Astrocyte (in vitro differentiated cells and primary cell): Measurements from ENCODE around the gene APH1A. TPM values are rescaled to one million over a fixed set of nuclear protein-coding genes. Genes with fewer than 3 reads are reported as not detected.

Experiments used
- DNase-seq: peaks from one replicate; pipeline ENCODE4 v3.0.0-alpha.2; 2010; ENCODE audit warnings: low read depth
- FAIRE-seq: peaks from 2 replicates; lab custom pipeline; 2011; peaks lifted over from hg19 to GRCh38; lab: Jason Lieb, UNC
- H2AFZ ChIP-seq: 2 replicates; pipeline ENCODE4 v1.6.0; 2012; ENCODE audit warnings: low read depth, low read length, inconsistent platforms
- H3K27ac ChIP-seq: 2 replicates; pipeline ENCODE4 v1.5.1; 2011; ENCODE audit warnings: low read depth, low read length, inconsistent platforms
- H3K27me3 ChIP-seq: 2 replicates; pipeline ENCODE4 v1.6.0; 2011; ENCODE audit warnings: low read length, inconsistent platforms; ENCODE audit not compliant: insufficient read depth
- H3K36me3 ChIP-seq: 2 replicates; pipeline ENCODE4 v1.5.1; 2011; ENCODE audit warnings: low read length, inconsistent platforms; ENCODE audit not compliant: insufficient read depth
- H3K4me1 ChIP-seq: 2 replicates; pipeline ENCODE4 v1.5.1; 2011; ENCODE audit warnings: low read length, inconsistent platforms; ENCODE audit not compliant: insufficient read depth
- H3K4me2 ChIP-seq: 2 replicates; pipeline ENCODE4 v1.6.0; 2012; ENCODE audit warnings: low read length, inconsistent platforms
- H3K4me3 ChIP-seq: 2 replicates; pipeline ENCODE4 v1.5.1; 2011; ENCODE audit warnings: low read depth, mild to moderate bottlenecking, low read length, inconsistent platforms; ENCODE audit not compliant: insufficient read depth
- H3K79me2 ChIP-seq: 2 replicates; pipeline ENCODE4 v1.6.0; 2012; ENCODE audit warnings: mild to moderate bottlenecking, low read length, inconsistent platforms; ENCODE audit not compliant: insufficient read depth
- H3K9ac ChIP-seq: 2 replicates; pipeline ENCODE4 v1.6.0; 2012; ENCODE audit warnings: mild to moderate bottlenecking, low read length, inconsistent platforms
- H3K9me3 ChIP-seq: 2 replicates; pipeline ENCODE4 v1.5.1; 2012; ENCODE audit warnings: low read depth, mild to moderate bottlenecking, low read length, inconsistent platforms; ENCODE audit not compliant: insufficient read depth
- H4K20me1 ChIP-seq: 2 replicates; pipeline ENCODE4 v1.6.0; 2012; ENCODE audit warnings: low read length, inconsistent platforms; ENCODE audit not compliant: insufficient read depth
- H3K27ac Mint-ChIP-seq: one replicate; pipeline ENCODE4 v1.8.0; 2021; ENCODE audit warnings: mild to moderate bottlenecking, mixed read lengths; ENCODE audit not compliant: unreplicated experiment
- H3K27me3 Mint-ChIP-seq: one replicate; pipeline ENCODE4 v1.8.0; 2021; ENCODE audit warnings: low read depth, mixed read lengths; ENCODE audit not compliant: unreplicated experiment
- H3K36me3 Mint-ChIP-seq: one replicate; pipeline ENCODE4 v1.8.0; 2021; ENCODE audit warnings: low read depth, mixed read lengths; ENCODE audit not compliant: unreplicated experiment
- H3K4me1 Mint-ChIP-seq: one replicate; pipeline ENCODE4 v1.8.0; 2021; ENCODE audit warnings: low read depth, mixed read lengths; ENCODE audit not compliant: unreplicated experiment
- H3K4me3 Mint-ChIP-seq: one replicate; pipeline ENCODE4 v1.8.0; 2021; ENCODE audit warnings: mild to moderate bottlenecking, moderate library complexity, mixed read lengths; ENCODE audit not compliant: unreplicated experiment
- H3K9me3 Mint-ChIP-seq: one replicate; pipeline ENCODE4 v1.8.0; 2021; ENCODE audit warnings: mild to moderate bottlenecking, mixed read lengths; ENCODE audit not compliant: unreplicated experiment
- CTCF ChIP-seq: IDR thresholded peaks from 2 replicates; pipeline ENCODE4 v1.5.1; 2011; ENCODE audit warnings: low read depth, mild to moderate bottlenecking, inconsistent platforms, low read length, moderate library complexity; ENCODE audit not compliant: insufficient read depth
- EZH2 ChIP-seq: IDR thresholded peaks from 2 replicates; pipeline ENCODE4 v1.6.1; 2012; ENCODE audit warnings: mild to moderate bottlenecking, low read length, inconsistent platforms; ENCODE audit not compliant: insufficient read depth
- total RNA-seq: library from RNA; stranded (reverse); gene quantifications from 2 replicates; pipeline ENCODE4 v1.2.1, GENCODE V29; 2021

APH1A gene
- total RNA-seq, 1 donor from 2014 or later = 100 TPM

GRCh38 chr1:150234566-150235293 is 34.1 kb downstream of the APH1A start:
- Histone ChIP-seq H2AFZ (peak overlapping the region; percentile 75), H3K27ac (peak overlapping the region; percentile 82), H4K20me1 (peaks cover 7% of the 10 kb centered on the region), H3K36me3 (peaks cover 5% of the 10 kb centered on the region), H3K9ac (peak overlapping the region; percentile 94), H3K4me2 (peak overlapping the region; percentile 88), H3K27me3 (no peaks in the 10 kb centered on the region), H3K4me1 (peaks cover 11% of the 10 kb centered on the region), H3K79me2 (peaks cover 58% of the 10 kb centered on the region), H3K4me3 (peak overlapping the region; percentile 89), H3K9me3 (no peaks in the 10 kb centered on the region)
- H3K36me3 Mint-ChIP-seq = no peaks in the 10 kb centered on the region
- peak overlapping the region; percentile 91 for H3K27ac Mint-ChIP-seq
- no peaks in the 10 kb centered on the region for H3K27me3 Mint-ChIP-seq
- TF ChIP-seq CTCF = no peak
- no peak for TF ChIP-seq EZH2
- FAIRE-seq (no peak), DNase-seq (peak; percentile 44)
- H3K9me3 Mint-ChIP-seq = no peaks in the 10 kb centered on the region
- H3K4me3 Mint-ChIP-seq = peak overlapping the region; percentile 98
- no peaks in the 10 kb centered on the region for H3K4me1 Mint-ChIP-seq

- Histone ChIP-seq H3K4me1 (peaks cover 11% of the 10 kb centered on the region), H3K4me2 (peak overlapping the region; percentile 88), H3K9me3 (no peaks in the 10 kb centered on the region), H4K20me1 (peaks cover 7% of the 10 kb centered on the region), H3K27ac (peak overlapping the region; percentile 82), H2AFZ (peak overlapping the region; percentile 75), H3K4me3 (peak overlapping the region; percentile 89), H3K36me3 (peaks cover 7% of the 10 kb centered on the region), H3K9ac (peak overlapping the region; percentile 94), H3K27me3 (no peaks in the 10 kb centered on the region), H3K79me2 (peaks cover 58% of the 10 kb centered on the region)
- Mint-ChIP-seq H3K27me3 (no peaks in the 10 kb centered on the region), H3K9me3 (no peaks in the 10 kb centered on the region), H3K36me3 (no peaks in the 10 kb centered on the region), H3K4me3 (peak overlapping the region; percentile 98), H3K4me1 (no peaks in the 10 kb centered on the region), H3K27ac (peak overlapping the region; percentile 91)
- FAIRE-seq (no peak), DNase-seq (no peak)
- TF ChIP-seq CTCF = no peak
Observed at GRCh38 chr1:150234309-150234565, 34.6 kb downstream of the APH1A start.
